Muscle layer of duodenum (tissue), 2 donors: ENCODE measurements around the gene ACSL5.
"Not testable (repeated sequence)": the region's sequence is repeated elsewhere in the genome, so short reads cannot be mapped to it uniquely, and the experiment has no call there.

Experiments
- H3K27ac ChIP-seq: one replicate; pipeline ENCODE4 v1.7.0; 2013; ENCODE audit warnings: mild to moderate bottlenecking, low read length
- H3K27me3 ChIP-seq: one replicate; pipeline ENCODE4 v1.7.0; 2013; ENCODE audit warnings: low read depth, mild to moderate bottlenecking, control low read depth, low read length
- H3K36me3 ChIP-seq, 2 donors: one replicate each; pipeline ENCODE4 v1.7.0; 2013; ENCODE audit warnings: low read length in 2 of 2, control low read depth in 1 of 2, mild to moderate bottlenecking in 1 of 2; ENCODE audit not compliant: insufficient read depth in 2 of 2, control insufficient read depth in 1 of 2
- H3K4me1 ChIP-seq, 2 donors: one replicate each; pipeline ENCODE4 v1.7.0; 2013; ENCODE audit warnings: low read length in 2 of 2, mild to moderate bottlenecking in 2 of 2, control low read depth in 1 of 2, moderate library complexity in 1 of 2; ENCODE audit not compliant: insufficient read depth in 2 of 2, control insufficient read depth in 1 of 2
- H3K4me3 ChIP-seq, 2 donors: one replicate each; pipeline ENCODE4 v1.7.0; 2013; ENCODE audit warnings: low read length in 2 of 2, low read depth in 1 of 2, mild to moderate bottlenecking in 1 of 2
- H3K9me3 ChIP-seq, 2 donors: one replicate each; pipeline ENCODE4 v1.7.0; 2013; ENCODE audit warnings: low read length in 2 of 2, control low read depth in 1 of 2, mild to moderate bottlenecking in 1 of 2; ENCODE audit not compliant: control insufficient read depth in 1 of 2
- donor health status: healthy.

ACSL5 gene

GRCh38 chr10:112367516-112367915 lies 6.4 kb upstream of the ACSL5 start:
- Histone ChIP-seq H3K9me3 (no peaks in the 10 kb centered on the region), H3K27ac (no peak overlapping the region), H3K4me3 (no peak overlapping the region), H3K27me3 (no peaks in the 10 kb centered on the region), H3K4me1 (peaks cover 0 to 3% of the 10 kb centered on the region in 2 donors), H3K36me3 (no peaks in the 10 kb centered on the region)

GRCh38 chr10:112369495-112370423 lies 4.2 kb upstream of the ACSL5 start:
- Histone ChIP-seq H3K36me3 (no peaks in the 10 kb centered on the region), H3K4me3 (no peak overlapping the region), H3K27me3 (no peaks in the 10 kb centered on the region), H3K27ac (no peak overlapping the region), H3K9me3 (no peaks in the 10 kb centered on the region), H3K4me1 (peaks cover 2 to 10% of the 10 kb centered on the region in 2 donors)

DNA sequence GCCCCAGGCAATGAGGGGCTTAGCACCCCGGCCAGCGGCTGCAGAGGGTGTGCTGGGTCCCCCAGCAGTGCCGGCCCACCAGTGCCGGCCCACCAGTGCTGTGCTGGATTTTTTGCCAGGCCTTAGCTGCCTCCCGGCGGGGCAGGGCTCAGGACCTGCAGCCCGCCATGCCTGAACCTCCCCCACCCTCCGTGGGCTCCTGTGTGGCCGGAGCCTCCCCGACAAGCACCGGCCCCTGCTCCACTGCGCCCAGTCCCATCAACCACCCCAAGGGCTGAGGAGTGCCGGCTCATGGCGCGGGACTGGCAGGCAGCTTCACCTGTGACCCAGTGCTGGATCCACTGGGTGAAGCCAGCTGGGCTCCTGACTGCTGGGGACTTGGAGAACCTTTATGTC lies 3.5 kb upstream of the ACSL5 start:
- H3K27ac ChIP-seq: no peak overlapping the region
- H3K4me3 ChIP-seq: no peak overlapping the region
- H3K36me3 ChIP-seq: no peaks in the 10 kb centered on the region

GRCh38 chr10:112371326-112371725 lies 2.6 kb upstream of the ACSL5 start:
- not testable (repeated sequence) for H3K36me3 ChIP-seq, H3K9me3 ChIP-seq, H3K4me3 ChIP-seq, H3K27me3 ChIP-seq, H3K27ac ChIP-seq
- H3K4me1 ChIP-seq: peaks cover 8 to 18% of the 10 kb centered on the region in 2 donors

More for the DNA sequence above, 3.5 kb upstream of the ACSL5 start:
- Histone ChIP-seq H3K27me3 (no peaks in the 10 kb centered on the region), H3K9me3 (no peaks in the 10 kb centered on the region), H3K4me1 (peaks cover 8 to 15% of the 10 kb centered on the region in 2 donors)

DNA sequence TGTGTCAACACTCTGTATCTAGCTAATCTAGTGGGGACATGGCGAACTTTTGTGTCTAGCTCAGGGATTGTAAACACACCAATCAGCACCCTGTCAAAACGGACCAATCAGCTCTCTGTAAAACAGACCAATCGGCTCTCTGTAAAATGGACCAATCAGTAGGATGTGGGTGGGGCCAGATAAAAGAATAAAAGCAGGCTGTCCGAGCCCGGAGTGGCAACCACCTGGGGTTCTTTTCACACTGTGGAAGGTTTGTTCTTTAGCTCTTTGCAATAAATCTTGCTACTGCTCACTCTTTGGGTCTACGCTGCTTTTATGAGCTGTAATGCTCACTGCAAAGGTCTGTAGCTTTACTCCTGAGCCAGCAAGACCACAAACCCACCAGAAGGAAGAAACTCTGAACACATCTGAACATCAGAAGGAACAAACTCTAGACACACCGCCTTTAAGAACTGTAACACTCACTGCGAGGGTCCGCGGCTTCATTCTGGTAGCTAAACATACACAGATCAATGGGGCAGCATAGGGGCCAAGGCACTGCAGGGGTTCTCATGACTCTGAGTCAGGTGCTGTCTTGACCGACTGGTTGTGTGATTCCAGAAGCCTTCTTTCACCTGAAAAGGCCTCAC lies 1.6 kb upstream of the ACSL5 start:
- not testable (repeated sequence) for H3K36me3 ChIP-seq, H3K4me3 ChIP-seq, H3K9me3 ChIP-seq, H3K27me3 ChIP-seq, H3K27ac ChIP-seq
- H3K4me1 ChIP-seq: peaks cover 8 to 18% of the 10 kb centered on the region in 2 donors

GRCh38 chr10:112374724-112375541 lies 1.0 kb downstream of the ACSL5 start:
- Histone ChIP-seq H3K27me3 (no peaks in the 10 kb centered on the region), H3K27ac (peak overlapping the region; percentile 98), H3K36me3 (no peaks in the 10 kb centered on the region), H3K4me3 (peak overlapping the region; percentile 60 to 80), H3K4me1 (peaks cover 8 to 18% of the 10 kb centered on the region in 2 donors), H3K9me3 (no peaks in the 10 kb centered on the region)

GRCh38 chr10:112375721-112376395 lies 1.9 kb downstream of the ACSL5 start:
- peaks cover 8 to 18% of the 10 kb centered on the region in 2 donors for H3K4me1 ChIP-seq
- H3K27me3 ChIP-seq: no peaks in the 10 kb centered on the region
- H3K4me3 ChIP-seq: peak overlapping the region; percentile 60 to 80
- no peaks in the 10 kb centered on the region for H3K36me3 ChIP-seq
- peak overlapping the region; percentile 98 for H3K27ac ChIP-seq
- H3K9me3 ChIP-seq: no peaks in the 10 kb centered on the region

- peak overlapping the region; percentile 60 to 80 for H3K4me3 ChIP-seq
- peak overlapping the region; percentile 98 for H3K27ac ChIP-seq
- no peaks in the 10 kb centered on the region for H3K9me3 ChIP-seq
- no peaks in the 10 kb centered on the region for H3K36me3 ChIP-seq
- no peaks in the 10 kb centered on the region for H3K27me3 ChIP-seq
- H3K4me1 ChIP-seq: peaks cover 8 to 18% of the 10 kb centered on the region in 2 donors
Observed at GRCh38 chr10:112376396-112376790, 2.5 kb downstream of the ACSL5 start.

DNA sequence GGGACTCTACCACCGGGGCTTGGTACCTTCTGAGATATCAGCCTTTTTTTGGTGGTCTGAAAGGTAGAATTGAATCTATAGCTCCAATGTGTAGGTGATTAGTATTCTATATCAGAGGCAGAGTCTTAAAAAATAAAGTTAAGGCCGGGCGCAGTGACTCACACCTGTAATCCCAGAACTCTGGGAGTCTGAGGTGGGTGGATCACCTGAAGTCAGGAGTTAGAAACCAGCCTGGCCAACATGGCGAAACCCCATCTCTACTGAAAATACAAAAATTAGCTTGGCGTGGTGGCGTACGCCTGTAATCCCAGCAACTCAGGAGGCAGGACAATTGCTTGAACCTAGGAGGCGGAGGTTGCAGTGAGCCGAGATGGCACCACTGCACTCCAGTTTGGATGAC lies 3.2 kb downstream of the ACSL5 start:
- not testable (repeated sequence) for H3K36me3 ChIP-seq, H3K9me3 ChIP-seq, H3K27me3 ChIP-seq
- H3K4me3 ChIP-seq: peak overlapping the region; percentile 60 to 80
- peaks cover 8 to 18% of the 10 kb centered on the region in 2 donors for H3K4me1 ChIP-seq
- H3K27ac ChIP-seq: peak overlapping the region; percentile 98

- no peaks in the 10 kb centered on the region for H3K9me3 ChIP-seq
- no peaks in the 10 kb centered on the region for H3K36me3 ChIP-seq
- no peaks in the 10 kb centered on the region for H3K27me3 ChIP-seq
- H3K4me3 ChIP-seq: peak overlapping the region in 1 of 2 donors; percentile 16
- peak overlapping the region; percentile 39 for H3K27ac ChIP-seq
- H3K4me1 ChIP-seq: peaks cover 6 to 8% of the 10 kb centered on the region in 2 donors
Observed at GRCh38 chr10:112379635-112380296, 5.8 kb downstream of the ACSL5 start.
